Amniotic stem cell (primary cell): ENCODE data around the gene AURKB.
"Not testable (repeated sequence)": the region's sequence is repeated elsewhere in the genome, so short reads cannot be mapped to it uniquely, and the experiment has no call there.

Experiments used
- DNase-seq: peaks from one replicate; lab custom pipeline; 2025; lab: John Stamatoyannopoulos, UW

AURKB gene

DNA sequence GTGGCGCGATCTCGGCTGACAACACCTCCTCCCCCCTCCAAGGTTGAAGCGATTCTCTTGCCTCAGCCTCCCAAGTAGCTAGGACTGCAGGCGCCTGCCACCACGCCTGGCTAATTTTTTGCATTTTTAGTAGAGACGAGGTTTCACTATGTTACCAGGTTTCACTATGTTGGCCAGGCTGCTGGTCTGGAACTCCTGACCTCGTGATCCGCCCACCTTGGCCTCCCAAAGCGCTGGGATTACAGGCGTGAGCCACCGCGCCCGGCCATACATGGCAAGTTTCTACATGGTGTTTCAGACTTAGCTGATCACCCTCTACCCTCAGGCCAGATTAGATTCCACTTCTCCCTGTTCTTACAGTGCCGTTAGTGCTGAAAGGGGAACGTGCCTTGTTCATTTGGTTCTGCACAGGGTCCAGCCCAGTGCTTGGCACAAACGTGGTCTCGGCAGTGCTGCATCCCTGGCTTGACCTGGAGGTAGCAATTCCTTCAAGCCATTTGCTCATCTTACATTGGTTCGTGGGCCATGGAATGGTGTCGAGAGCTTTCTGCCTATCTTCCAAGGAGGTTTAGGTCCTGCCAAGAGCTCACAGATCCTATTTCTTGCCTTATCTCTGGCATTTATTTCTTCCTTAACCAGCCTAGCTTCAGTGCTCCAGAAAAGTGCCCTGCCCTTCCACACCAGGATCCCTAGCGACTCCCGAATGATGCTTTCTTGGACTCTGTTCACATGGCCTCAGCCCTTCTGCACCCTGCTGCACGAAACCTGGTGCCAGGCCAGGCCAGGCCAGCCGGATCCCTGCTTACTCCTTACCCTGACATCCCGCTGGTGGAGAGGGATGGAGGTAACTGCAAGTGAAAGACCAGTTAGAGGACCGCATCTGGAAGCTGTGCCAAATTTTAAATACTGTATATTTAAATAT is 14.8 kb upstream of the AURKB start:
- DNase-seq: no peak

DNA sequence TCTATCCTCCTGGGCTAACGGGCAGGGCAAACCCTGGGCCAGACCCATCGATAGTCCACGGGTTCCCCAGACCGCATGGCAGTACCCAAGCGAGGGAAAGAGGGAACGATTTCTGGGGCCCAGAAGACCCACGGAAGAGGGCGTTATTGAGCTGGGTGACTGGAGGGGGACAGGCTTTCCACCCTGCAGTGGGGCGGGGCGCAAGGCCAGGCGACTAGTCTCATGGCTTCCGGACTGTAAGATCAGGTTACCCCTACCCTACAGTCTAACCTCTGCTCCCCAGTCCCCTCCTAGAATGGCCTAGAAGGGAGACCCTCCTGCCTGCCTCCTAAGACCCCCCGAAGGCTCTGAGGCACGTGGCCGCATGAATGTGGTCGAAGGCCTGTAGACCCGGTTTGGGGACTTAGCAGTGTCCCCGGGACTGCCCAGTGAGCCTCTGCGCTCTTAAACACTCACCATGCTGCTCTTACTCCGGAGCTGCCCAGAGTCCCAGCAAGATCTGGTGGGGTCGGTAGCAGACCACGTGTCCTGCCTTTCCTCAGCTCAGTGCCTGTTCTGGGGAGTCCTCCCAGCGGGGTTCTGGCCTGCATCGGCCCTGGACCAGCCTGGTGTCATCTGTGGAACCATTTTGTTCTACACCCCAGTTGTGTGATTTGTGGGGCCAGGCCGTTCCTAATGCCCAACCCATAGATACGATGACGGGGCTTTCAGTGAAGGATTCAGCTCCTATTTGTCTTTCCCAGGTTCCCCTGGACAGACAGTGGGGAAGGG is 13.2 kb upstream of the AURKB start:
- no peak for DNase-seq

DNA sequence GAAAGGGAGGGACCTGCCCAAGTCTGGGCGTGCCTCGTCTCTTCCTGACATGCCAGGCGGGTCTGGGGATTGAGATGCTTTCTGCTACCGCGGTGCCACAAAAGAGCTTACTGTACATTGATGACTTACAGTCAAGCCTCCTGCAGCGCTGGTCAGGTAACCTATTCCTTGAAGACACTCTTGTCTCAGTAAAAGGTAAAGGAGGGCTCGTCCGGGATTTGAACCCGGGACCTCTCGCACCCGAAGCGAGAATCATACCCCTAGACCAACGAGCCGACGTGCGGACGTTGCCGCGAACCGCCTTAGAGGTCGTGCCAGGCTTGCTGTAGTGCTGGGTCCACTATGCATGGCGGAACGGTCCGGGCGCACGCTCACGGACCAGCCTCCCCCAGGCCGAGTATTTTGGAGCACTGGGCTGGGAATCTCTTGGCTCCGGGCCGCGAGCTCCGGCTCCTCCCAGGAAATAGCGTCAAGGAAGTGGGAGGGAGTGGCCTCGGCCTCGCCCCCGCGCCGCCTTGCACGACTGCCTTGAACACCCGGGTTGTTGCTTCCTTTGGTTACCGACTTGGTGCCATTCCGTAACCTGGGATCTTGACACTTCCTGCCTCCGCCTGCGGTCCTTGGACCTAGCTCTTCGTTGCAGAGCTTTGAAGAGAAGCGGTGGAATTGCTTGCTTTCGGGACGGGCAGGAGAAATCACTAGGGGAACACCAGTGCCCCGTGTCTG is 12.4 kb upstream of the AURKB start:
- DNase-seq: peak; percentile 68

DNA sequence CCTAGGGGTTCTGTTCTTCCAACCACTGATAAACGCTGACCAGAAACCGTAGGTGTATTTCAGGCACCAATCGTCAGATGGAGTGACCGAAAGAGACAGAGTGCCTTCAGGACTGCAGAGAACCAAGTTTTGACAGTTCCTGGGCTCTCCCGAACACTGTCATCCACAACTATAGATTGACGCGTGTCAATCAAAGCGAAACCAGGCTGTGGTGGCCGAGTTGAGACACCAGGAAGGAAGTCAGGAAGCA is 11.9 kb upstream of the AURKB start:
- no peak for DNase-seq

GRCh38 chr17:8221663-8222379 is 11.4 kb upstream of the AURKB start:
- peak; percentile 68 for DNase-seq

GRCh38 chr17:8220783-8221662 is 10.6 kb upstream of the AURKB start:
- peak; percentile 89 for DNase-seq

DNA sequence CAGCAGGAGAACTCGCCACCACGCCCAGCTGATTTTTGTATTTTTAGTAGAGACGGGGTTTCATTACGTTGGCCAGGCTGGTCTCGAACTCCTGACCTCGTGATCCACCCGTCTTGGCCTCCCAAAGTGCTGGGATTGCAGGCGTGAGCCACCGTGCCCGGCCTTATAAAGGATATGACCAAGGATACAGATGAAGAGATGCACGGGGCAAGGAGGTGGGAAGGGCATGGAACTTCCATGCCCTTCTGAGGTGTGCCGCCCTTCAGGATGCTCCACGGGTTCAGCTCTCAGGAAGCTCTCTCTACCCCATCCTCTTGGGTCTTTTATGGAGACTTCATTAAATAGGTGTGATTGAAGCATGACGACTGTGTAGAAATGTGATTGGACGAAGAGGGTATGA is 3.6 kb upstream of the AURKB start:
- DNase-seq: not testable (repeated sequence)

GRCh38 chr17:8212312-8213180 is 2.2 kb upstream of the AURKB start:
- no peak for DNase-seq

DNA sequence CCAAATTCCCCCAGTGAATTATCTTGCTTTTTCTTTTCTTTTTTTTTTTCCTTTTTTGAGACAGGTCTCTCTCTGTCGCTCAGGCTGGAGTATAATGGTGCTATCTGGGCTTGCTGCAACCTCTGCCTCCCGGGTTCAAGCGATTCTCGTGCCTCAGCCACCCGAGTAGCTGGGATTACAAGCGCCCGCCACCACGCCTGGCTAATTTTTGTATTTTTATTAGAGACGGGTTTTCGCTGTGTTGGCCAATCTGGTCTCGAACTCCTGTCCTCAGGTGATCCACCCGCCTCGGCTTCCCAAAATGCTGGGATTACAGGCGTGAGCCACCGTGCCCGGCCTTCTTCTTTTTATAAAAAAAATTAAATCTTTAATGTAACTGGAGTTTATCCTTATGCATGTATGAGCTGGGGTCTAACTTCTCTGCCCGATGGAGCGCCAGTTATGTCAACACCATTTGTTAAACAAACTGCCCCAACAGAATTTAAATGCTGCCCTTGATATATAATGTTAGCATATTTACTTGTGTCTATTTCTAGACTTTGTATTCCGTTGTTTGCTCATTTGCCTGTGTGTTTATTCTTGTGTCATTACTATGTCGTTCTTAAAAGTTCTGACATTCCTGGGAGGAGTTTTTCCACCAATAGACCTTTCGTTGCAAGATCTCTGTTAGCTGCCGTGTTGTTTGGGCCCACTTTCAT is 535 bp upstream of the AURKB start:
- no peak for DNase-seq

DNA sequence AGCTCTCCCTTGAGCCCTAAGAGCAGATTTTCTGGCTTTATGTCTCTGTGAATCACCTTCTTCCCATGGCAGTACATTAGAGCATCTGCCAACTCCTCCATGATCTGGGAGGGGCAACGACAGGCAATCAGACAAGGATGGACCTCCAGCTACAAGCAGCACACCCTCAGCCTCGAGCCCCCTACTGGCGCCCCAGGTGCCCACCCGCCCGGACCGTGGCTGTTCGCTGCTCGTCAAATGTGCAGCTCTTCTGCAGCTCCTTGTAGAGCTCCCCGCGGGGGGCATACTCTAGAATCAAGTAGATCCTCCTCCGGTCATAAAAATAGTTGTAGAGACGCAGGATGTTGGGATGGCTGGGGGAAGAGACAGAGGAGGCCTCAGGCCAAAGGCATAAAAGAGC is 3.8 kb downstream of the AURKB start:
- no peak for DNase-seq

DNA sequence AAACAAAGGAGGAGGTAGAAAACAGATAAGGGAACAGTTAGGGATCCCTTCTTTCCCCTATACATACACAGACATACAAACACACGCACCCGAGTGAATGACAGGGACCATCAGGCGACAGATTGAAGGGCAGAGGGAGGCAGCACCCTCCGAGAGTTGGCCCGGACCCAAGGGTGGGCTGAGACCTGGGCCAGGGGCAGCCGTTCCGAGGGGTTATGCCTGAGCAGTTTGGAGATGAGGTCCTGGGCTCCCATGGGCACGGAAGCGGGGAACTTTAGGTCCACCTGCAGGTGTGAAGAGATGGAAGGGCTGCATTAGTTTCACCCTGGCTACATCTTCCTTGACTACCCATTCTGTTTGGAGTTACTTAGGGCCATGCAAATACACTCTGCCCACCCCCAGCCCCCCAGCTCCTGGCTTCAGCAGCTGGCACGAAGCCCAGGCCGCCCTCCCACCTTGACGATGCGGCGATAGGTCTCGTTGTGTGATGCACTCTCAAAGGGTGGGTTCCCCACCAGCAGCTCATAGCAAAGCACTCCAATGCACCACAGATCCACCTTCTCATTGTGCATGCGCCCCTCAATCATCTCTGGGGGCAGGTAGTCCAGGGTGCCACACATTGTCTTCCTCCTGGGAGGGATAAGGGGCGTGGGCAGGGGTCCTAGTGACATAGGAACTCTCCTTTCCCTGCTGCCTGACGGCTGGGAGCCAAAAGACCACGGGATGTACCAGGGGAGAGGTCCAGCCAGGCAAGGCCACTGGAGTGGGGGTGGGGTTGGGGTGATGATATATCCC is 5.4 kb downstream of the AURKB start:
- DNase-seq: no peak

- no peak for DNase-seq
These were observed 18.1 kb downstream of the AURKB start for GRCh38 chr17:8192070-8192815.

GRCh38 chr17:8190506-8190905 is 19.9 kb downstream of the AURKB start:
- no peak for DNase-seq

DNA sequence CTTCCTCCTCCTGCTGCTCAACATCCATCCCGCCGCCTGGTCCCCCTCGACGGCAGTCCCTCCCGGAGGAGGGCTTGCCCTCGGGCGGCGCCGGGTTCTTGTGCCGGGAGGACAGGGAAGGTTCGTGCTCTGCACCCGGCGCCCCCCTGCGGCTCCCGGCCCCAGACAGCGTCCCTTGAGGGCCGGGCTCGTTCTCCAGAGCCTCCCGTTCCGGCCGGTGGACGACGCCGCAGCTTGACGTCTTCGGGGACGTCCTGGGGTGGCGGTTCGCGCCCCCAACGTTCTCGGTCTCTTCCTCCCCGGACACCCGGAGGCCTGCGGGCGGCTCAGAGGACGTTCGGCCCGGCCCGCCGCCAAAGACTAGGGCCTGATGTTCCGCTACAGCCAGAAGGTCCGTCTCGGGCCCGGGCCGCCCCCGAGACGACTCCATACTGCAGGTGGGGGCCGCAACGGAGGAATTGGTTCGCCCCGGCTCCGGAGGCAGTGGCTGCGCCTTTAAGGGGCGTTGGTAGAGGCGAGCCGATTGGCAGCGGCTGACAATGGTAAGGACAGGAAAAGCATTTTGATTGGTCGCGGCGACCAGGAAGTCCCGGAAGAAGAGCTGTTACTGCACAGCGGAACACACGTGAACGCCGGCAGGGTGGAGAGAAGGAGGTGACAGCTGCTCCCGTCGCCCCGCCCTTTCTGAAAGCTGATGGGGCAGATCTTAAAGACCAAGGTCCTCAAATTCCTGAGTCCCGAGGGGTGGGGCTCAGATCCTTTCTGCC is 20.5 kb downstream of the AURKB start, which contains the start of gene BORCS6:
Gene BORCS6, minus strand, starts transcription at position 470 of the 767 bp plus-strand sequence. Its CDS starts 40 bp downstream, at position 430.
- peak; percentile 94 for DNase-seq

- DNase-seq: no peak
These were observed 21.2 kb downstream of the AURKB start for GRCh38 chr17:8189041-8189710.

GRCh38 chr17:8188263-8188839 is 22.0 kb downstream of the AURKB start:
- no peak for DNase-seq
